Ishikawa (cell line): Measurements from ENCODE around the gene ADRB2.

Experiments
- CEBPB ChIP-seq: IDR thresholded peaks from 2 replicates; pipeline ENCODE4 v1.6.1; 2012
- CREB1 ChIP-seq: IDR thresholded peaks from 2 replicates; pipeline ENCODE4 v1.6.1; 2012; ENCODE audit warnings: low read depth
- EGR1 ChIP-seq: IDR thresholded peaks from 2 replicates; pipeline ENCODE4 v1.6.1; 2012
- EP300 ChIP-seq: IDR thresholded peaks from 2 replicates; pipeline ENCODE4 v1.6.1; 2012; ENCODE audit warnings: borderline replicate concordance
- FOXM1 ChIP-seq: IDR thresholded peaks from 2 replicates; pipeline ENCODE4 v1.6.1; 2012; ENCODE audit warnings: low read depth, borderline replicate concordance
- NFIC ChIP-seq: IDR thresholded peaks from 2 replicates; pipeline ENCODE4 v1.6.1; 2012
- RAD21 ChIP-seq: IDR thresholded peaks from 2 replicates; pipeline ENCODE4 v1.6.1; 2012; ENCODE audit warnings: low read depth
- TAF1 ChIP-seq: IDR thresholded peaks from 2 replicates; pipeline ENCODE4 v1.6.1; 2012; ENCODE audit warnings: low read depth, mild to moderate bottlenecking
- TCF12 ChIP-seq: IDR thresholded peaks from 2 replicates; pipeline ENCODE4 v1.6.1; 2012; ENCODE audit warnings: low read depth
- TEAD4 ChIP-seq: IDR thresholded peaks from 2 replicates; pipeline ENCODE4 v1.6.1; 2012
- YY1 ChIP-seq: IDR thresholded peaks from 2 replicates; pipeline ENCODE4 v1.6.1; 2012; ENCODE audit warnings: low read depth
- ZBTB7A ChIP-seq: IDR thresholded peaks from 2 replicates; pipeline ENCODE4 v1.6.1; 2012; ENCODE audit warnings: low read depth
- TF ChIP-seq, protein P1 (sequence below): IDR thresholded peaks from 2 replicates; pipeline ENCODE4 v1.6.1; 2012
- TF ChIP-seq, protein P2 (sequence below): IDR thresholded peaks from 2 replicates; pipeline ENCODE4 v1.6.1; 2012
- TF ChIP-seq, protein P3 (sequence below): IDR thresholded peaks from 2 replicates; pipeline ENCODE4 v1.6.1; 2012; ENCODE audit warnings: low read depth, mild to moderate bottlenecking

Gene ADRB2

DNA sequence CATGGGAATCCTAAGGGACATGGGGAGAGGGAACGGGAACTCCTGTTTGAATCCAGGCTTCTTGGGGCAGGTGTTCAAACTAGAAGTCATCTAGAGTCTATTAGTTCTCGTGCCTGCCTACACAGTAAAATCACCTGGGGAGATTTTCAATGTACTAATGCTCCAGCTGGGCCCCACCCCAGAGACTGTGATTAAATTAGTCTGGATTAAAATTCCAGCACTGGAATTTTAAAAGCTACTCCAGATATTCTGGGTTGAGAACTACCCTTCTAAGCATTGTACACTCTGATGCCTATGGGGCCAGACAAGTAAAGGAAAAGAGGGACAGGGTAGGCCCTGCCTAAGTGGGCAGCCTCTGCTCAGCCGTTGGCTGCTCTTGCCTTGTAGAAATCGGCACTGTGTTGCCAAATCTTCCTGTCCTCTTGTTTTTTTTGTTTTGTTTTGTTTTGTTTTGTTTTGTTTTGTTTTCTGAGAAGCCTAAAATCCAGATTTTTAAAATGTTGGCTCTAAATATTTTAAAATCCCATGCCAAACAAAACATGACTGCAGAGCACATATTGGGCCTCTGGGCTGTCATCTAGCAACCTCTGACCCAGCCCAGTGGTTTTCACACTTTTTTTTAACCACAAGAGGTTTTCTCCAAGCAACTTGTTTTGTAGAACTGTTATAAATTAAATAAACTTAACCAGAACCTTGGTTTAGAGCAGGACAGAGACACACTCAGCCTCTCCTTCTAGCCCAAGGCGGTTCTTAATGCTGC is 29.0 kb downstream of the ADRB2 start:
- no peak for TF ChIP-seq EGR1
- TF ChIP-seq TEAD4: 0 out of 2 replicates have a peak, but pooled peaks have one; percentile 11
- TF ChIP-seq, protein P1, sequence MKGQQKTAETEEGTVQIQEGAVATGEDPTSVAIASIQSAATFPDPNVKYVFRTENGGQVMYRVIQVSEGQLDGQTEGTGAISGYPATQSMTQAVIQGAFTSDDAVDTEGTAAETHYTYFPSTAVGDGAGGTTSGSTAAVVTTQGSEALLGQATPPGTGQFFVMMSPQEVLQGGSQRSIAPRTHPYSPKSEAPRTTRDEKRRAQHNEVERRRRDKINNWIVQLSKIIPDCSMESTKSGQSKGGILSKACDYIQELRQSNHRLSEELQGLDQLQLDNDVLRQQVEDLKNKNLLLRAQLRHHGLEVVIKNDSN: no peak
- TF ChIP-seq, protein P2, sequence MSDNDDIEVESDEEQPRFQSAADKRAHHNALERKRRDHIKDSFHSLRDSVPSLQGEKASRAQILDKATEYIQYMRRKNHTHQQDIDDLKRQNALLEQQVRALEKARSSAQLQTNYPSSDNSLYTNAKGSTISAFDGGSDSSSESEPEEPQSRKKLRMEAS: no peak

DNA sequence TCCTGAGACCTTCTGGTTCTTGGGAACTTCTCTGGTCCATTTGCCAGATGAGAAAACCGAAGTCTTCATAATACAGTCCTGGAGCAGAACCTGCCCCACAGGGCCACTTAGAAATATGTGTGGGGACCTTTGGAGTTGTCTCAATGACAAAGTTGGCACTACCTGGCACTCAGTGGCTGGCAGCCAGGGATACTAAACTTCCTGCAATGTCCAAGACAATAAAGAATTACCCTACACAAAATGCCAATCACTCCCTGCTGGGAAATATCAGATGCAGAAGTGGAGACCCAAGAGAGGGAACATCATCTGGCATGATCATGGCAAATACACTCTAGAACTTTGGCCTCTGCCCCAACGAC is 29.6 kb downstream of the ADRB2 start:
- TF ChIP-seq, protein P1: no peak
- peak; percentile 20; the same call in 1 of the 2 replicates for TF ChIP-seq NFIC

DNA sequence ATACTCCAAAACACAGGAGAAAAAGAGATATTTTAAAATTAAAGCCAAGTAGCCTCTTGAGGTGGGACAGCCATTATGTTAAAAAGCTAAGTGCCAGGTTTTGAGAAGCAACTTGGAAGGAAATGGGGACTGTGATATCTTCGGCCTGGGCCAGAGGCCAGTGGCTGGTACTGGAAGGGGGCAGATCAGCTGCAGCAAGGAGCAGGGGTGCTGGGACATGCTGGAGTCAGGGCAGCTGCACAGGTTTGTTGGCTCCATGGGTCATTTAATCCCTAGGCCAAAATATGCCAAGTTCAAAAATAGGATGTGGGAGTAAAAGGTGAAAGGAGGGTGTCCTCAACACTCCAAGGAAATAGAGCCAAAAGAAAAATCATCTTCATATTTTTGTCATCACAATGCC is 30.0 kb downstream of the ADRB2 start:
- TF ChIP-seq, protein P2: no peak
- TF ChIP-seq FOXM1 (no peak), ZBTB7A (no peak), CEBPB (no peak)
- TF ChIP-seq, protein P1: no peak
- TF ChIP-seq, protein P3, sequence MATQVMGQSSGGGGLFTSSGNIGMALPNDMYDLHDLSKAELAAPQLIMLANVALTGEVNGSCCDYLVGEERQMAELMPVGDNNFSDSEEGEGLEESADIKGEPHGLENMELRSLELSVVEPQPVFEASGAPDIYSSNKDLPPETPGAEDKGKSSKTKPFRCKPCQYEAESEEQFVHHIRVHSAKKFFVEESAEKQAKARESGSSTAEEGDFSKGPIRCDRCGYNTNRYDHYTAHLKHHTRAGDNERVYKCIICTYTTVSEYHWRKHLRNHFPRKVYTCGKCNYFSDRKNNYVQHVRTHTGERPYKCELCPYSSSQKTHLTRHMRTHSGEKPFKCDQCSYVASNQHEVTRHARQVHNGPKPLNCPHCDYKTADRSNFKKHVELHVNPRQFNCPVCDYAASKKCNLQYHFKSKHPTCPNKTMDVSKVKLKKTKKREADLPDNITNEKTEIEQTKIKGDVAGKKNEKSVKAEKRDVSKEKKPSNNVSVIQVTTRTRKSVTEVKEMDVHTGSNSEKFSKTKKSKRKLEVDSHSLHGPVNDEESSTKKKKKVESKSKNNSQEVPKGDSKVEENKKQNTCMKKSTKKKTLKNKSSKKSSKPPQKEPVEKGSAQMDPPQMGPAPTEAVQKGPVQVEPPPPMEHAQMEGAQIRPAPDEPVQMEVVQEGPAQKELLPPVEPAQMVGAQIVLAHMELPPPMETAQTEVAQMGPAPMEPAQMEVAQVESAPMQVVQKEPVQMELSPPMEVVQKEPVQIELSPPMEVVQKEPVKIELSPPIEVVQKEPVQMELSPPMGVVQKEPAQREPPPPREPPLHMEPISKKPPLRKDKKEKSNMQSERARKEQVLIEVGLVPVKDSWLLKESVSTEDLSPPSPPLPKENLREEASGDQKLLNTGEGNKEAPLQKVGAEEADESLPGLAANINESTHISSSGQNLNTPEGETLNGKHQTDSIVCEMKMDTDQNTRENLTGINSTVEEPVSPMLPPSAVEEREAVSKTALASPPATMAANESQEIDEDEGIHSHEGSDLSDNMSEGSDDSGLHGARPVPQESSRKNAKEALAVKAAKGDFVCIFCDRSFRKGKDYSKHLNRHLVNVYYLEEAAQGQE: no peak

DNA sequence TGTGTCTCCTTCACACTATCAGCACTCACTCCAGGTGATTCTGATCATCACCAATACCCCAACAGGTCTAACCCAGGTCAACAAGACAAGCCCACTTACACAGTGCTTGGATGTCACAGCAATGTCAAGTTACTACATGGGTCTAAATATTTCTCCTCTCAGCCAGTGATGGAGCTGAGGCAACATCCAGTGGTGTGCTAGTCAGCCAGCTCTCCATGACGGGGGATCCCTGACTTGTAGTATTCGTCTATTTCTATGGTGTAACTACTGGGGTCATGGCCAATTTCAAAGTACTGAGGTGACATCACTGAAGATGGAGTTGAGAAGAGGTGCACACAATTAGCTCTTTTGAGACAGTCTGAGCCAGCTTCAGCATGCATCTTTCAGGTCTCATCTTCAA is 31.1 kb downstream of the ADRB2 start:
- TF ChIP-seq CEBPB: no peak
- TF ChIP-seq FOXM1: no peak
- no peak for TF ChIP-seq NFIC
- TF ChIP-seq TAF1: no peak
- TF ChIP-seq YY1: no peak
- TF ChIP-seq, protein P3: no peak
- TF ChIP-seq ZBTB7A: no peak
- no peak for TF ChIP-seq EGR1
- TF ChIP-seq TCF12: no peak
- TF ChIP-seq, protein P2: no peak
- TF ChIP-seq CREB1: no peak
- no peak for TF ChIP-seq RAD21
- TF ChIP-seq, protein P1: no peak
- no peak for TF ChIP-seq EP300
- no peak for TF ChIP-seq TEAD4

DNA sequence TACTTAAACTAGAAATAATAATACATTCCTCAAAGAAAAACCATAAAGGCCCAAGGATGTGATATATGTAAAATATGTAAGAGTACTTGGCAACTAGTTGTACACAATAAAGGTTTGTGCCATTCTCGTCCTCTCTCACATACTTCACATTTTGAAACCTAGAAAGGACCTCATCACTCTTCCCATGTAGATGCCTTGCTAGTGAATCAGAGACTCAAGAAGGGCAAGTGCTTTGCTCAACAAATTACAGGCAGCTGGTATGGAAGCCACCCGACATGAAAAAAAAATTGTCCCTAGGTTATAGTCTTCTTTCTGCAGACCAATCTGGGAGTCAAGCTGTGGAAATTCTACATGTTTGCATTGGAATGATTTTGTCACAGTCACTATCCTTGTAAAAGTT is 31.7 kb downstream of the ADRB2 start:
- no peak for TF ChIP-seq CEBPB
- TF ChIP-seq EGR1: no peak
- TF ChIP-seq TCF12: no peak
- TF ChIP-seq NFIC: no peak
- TF ChIP-seq CREB1: no peak
- TF ChIP-seq EP300: no peak
- TF ChIP-seq, protein P2: no peak
- TF ChIP-seq TEAD4: no peak
- TF ChIP-seq TAF1: no peak
- TF ChIP-seq ZBTB7A: no peak
- TF ChIP-seq, protein P1: no peak
- TF ChIP-seq FOXM1: no peak
- no peak for TF ChIP-seq YY1
- TF ChIP-seq, protein P3: no peak
- TF ChIP-seq RAD21: no peak
